Esophagus muscularis mucosa (tissue), 3 donors: ENCODE data around the gene CX3CL1.
"Not testable (repeated sequence)": the region's sequence is repeated elsewhere in the genome, so short reads cannot be mapped to it uniquely, and the experiment has no call there.

ENCODE experiments used
- CTCF ChIP-seq, 3 experiments: fragments of 200-600 bp in 2 of 3; fragments of 450-650 bp in 1 of 3; sonication (generic) in 2 of 3; IDR thresholded peaks; one replicate each; pipeline ENCODE4 v1.5.1; 2017 to 2019; ENCODE audit warnings: antibody characterized with exemption in 3 of 3, mild to moderate bottlenecking in 2 of 3, moderate library complexity in 1 of 3
- POLR2A ChIP-seq: fragments of 450-650 bp; IDR thresholded peaks from one replicate; pipeline ENCODE4 v1.6.1; 2017; ENCODE audit warnings: antibody characterized with exemption, moderate library complexity, mild to moderate bottlenecking, low read depth
- POLR2AphosphoS5 ChIP-seq, 2 donors: sonication (generic); formaldehyde crosslinking; IDR thresholded peaks; one replicate each; pipeline ENCODE4 v1.6.1; 2017; ENCODE audit warnings: antibody characterized with exemption in 2 of 2

DNA sequence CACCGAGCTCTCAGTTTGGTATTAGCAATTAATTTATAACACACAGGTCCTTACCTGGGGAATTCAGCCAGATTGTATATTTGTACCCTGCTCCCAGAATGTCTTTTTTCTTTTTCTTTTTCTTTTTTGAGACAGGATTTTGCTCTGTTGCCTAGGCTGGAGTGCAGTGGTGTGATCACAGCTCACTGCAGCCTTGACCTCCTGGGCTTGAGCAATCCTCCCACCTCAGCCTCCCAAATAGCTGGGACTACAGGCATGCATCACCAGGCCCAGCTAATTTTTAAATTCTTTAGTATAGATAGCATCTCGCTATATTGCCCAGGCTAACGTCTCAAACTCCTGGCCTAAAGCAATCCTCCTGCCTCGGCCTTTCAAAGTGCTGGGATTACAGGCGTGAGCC is 28.2 kb upstream of the CX3CL1 start:
- not testable (repeated sequence) for TF ChIP-seq CTCF (IDR thresholded peaks at IDR 0.05); POLR2A; POLR2AphosphoS5 (IDR thresholded peaks at IDR 0.05)
